WI38 (cell line): ENCODE data around the gene FAM219A.

ENCODE experiments used
- H3K4me3 ChIP-seq: 2 replicates; pipeline ENCODE4 v1.5.1; 2011; ENCODE audit warnings: low read depth, mild to moderate bottlenecking, control low read depth, low read length
- TF ChIP-seq, protein P1 (sequence below): IDR thresholded peaks from 2 replicates; pipeline ENCODE4 v1.5.1; 2012; ENCODE audit warnings: low read depth, mild to moderate bottlenecking, control low read depth, low read length

The FAM219A gene

DNA sequence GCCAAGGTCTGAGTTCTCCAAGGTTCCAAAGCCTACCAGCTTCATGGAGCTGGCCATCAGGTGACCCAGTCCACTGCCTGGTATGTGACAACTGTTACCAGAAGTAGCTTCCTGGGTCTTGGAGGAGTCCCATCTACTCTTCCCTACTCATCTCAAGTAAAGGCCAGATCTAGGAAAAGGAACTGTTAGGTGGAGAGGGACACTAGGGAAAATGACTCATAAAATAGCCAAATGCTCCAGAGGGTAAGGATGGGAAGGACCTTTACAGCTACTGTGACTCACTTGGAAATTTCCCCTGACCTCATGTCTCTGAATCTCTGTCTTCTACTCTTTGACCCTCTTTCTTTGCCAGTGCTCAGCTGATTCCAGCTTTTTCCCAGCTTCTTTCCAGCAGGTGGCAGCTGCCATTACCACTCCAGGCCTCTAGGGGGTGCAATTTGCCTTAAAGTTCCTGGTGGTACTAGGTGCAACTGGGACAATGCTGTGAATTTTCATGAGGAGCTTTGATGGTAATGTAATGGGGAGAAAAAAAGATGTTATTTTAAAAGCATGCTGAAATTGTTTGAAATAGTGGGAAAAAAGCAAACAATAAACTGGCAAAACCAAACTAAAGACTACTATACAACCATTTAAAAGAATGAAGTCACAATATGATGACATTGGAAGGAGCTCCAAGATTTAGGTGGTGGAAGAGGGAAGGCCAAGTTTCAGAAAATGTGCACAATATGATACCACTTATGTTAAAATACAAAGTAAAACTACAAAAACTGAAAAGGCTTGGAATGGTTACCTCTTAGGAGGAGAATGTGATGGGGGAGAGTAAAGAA is 54.6 kb downstream of the FAM219A start:
- no peak overlapping the region for H3K4me3 ChIP-seq
- TF ChIP-seq, protein P1, sequence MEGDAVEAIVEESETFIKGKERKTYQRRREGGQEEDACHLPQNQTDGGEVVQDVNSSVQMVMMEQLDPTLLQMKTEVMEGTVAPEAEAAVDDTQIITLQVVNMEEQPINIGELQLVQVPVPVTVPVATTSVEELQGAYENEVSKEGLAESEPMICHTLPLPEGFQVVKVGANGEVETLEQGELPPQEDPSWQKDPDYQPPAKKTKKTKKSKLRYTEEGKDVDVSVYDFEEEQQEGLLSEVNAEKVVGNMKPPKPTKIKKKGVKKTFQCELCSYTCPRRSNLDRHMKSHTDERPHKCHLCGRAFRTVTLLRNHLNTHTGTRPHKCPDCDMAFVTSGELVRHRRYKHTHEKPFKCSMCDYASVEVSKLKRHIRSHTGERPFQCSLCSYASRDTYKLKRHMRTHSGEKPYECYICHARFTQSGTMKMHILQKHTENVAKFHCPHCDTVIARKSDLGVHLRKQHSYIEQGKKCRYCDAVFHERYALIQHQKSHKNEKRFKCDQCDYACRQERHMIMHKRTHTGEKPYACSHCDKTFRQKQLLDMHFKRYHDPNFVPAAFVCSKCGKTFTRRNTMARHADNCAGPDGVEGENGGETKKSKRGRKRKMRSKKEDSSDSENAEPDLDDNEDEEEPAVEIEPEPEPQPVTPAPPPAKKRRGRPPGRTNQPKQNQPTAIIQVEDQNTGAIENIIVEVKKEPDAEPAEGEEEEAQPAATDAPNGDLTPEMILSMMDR, result peak; percentile 98

DNA sequence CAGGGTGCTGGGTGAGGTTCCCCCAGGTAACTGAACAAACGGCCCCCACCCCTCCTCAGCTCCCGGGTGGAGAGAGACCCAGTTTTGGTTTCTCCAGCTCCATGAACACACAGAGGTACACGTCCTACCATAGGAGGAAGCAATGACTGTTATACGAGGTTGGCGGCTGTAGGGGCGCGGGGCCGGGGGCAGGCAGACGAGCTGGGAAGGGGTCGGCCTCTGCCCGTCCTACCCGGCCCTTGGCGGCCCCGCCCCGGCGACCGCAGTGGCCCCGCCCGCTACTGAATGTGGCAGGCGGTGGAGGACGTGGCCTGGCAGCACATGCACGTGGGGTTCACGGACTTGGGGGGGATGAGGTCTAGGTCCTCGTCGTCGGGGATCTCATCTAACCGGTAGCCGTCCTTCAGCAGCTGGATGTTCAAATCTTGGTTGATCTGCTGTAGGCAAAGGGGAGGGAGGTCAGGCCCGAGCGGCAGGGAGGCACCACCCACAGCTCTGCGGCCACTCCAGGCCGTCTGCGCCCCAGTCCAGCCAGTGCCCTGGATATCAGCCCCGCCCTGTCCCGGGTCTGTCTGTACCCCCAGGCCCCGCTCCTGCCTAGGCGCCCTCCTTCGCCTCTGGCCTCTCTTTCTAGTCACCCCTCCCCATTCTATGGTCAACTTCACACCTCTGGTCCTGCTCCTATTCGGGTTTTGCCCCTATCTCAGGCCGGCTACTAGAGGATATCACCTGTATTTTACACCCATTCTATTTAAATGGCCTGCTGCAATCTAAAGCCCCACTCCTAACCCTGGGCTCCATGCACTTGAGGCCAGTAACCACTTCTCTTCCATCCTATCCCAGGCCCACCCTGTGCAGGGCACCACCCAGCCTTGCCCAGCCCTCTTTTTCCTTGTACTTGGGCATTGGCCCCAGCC is 57.4 kb downstream of the FAM219A start:
- no peak overlapping the region for H3K4me3 ChIP-seq
- TF ChIP-seq, protein P1, result no peak

DNA sequence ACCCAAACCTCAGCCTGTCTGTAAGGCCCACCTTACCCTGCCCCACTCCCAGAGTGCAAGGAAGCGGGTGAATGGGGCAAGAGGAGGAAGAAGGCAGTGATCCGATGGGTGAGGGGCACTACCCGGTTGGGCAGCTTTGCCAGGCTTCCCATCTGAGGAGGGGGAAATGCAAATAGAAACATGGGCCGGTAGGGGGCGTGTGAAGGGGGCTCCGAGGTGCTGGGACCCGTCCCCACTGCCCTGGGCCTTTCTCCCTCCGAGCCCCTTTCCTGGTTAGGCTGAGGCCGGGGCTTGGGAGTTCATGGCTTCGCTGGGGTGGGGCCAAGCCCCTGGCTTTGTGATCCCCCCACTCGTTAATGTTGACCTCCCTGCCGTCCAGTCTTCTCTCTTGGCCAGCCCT is 58.1 kb downstream of the FAM219A start:
- TF ChIP-seq, protein P1, result no peak
- no peak overlapping the region for H3K4me3 ChIP-seq

DNA sequence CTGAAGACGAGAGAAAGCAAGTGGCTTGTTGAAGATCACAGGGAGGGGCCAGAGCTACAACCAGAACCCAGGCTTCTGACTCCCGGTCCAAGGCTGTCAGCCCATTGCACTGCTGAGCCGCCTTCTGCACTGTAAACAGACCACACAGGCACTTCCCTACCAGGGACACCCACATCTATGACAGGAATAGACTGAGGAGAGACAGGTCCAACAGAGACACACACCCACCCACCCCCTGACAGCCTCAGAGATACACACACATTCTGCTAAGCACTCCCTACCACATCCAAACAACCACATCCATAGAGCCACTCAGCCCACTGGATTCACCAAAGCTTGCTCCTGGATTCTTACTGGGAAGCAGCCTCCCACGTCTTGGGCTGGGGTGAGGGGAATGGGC is 58.6 kb downstream of the FAM219A start:
- TF ChIP-seq, protein P1, result no peak

DNA sequence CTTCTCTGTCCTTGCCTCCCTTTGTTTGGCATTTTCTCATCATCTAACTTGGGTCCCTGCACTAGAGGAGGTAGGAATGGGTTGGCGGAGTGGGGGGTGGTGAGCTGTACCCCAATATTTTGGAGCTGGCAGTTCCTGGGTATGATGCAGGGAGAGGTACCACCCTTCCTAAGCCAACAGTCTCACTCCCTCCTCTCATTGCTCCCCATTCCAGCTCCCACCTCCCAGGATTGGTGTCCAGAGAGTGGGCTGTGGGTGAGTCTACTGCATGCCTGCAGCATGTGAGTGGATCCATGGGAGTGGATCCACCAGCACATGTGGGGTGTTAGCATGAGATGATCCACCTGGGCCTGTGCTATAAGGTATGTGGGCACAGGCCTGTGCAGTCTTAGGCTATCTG is 59.5 kb downstream of the FAM219A start:
- TF ChIP-seq, protein P1, result no peak
- H3K4me3 ChIP-seq, result no peak overlapping the region

More for the DNA sequence above, 58.6 kb downstream of the FAM219A start:
- H3K4me3 ChIP-seq, result no peak overlapping the region

DNA sequence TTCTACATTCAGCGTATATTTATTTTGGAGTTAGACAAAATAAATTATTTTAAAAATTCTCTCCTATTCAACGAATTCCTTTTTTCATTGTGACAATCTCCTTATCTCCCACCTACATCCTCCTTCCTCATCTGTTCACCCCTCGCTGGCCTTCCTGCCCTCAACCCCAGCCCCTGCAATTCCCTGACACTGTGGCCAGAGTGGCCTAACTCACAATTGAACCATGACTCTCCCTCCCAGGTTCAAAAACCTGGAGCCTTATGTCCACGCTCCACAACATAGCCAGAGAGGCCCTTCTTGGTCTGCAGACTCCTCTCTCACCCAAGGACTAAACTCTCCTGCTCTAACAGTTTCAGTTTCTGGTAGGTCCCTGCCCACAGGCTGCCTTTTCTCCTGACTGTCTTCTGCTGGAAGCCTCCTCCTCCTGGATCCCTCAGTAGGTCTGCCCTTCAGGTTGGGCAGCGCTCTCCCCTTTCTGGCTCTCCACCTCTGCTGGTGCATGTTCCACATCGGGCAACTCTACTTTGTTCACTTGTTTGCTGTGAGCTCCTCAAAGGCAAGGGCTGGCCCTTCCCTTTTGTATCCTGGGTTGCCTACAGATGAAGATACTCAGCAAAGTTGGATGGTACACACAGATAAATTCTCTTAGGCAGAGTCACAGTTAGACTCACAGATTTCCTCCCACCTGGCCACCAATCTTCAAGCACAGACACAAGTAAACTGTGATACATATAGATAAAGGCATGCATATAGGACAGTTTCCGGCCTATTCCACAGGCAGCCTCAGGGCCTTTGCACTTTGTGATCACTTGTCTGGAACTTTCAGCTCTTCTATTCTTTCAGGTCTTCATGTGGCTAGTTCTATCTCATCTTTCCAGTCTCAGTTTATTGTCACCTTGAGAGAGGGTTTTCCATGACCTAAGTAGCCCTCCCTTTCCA is 61.8 kb downstream of the FAM219A start:
- no peak overlapping the region for H3K4me3 ChIP-seq
- TF ChIP-seq, protein P1, result no peak
